ENCODE results near the gene MBD5. TPM values are rescaled to one million over a fixed set of nuclear protein-coding genes. Genes with fewer than 3 reads are reported as not detected.

The MBD5 gene
- total and polyA plus RNA-seq, 12 donors = 5.6 to 61.7 (median 40.5) TPM

DNA sequence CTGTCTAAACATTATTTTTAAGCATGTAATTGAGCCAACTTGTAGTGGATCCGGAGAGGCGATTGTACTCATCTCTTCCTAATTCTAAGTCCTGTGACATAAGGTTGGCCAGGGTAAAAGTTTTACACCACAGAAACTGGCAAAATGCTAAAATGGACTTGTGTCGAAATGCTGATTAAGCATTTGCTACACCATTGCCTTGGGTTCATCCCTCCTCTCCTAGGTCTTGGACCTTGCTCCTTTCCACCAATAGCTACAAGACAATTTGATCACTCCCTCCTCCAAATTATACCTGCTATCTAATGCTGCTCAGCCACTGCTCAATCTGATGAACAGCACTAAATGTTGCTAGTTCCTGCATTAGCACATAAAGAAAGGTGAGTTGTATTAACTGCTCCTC is 491.0 kb downstream of the MBD5 start:
- H3K36me3 ChIP-seq (replicated peaks in 1 of 2) = no peaks in the 10 kb centered on the region
- no peak for TF ChIP-seq POLR2A (IDR thresholded peaks at IDR 0.05)
- TF ChIP-seq, protein P1, sequence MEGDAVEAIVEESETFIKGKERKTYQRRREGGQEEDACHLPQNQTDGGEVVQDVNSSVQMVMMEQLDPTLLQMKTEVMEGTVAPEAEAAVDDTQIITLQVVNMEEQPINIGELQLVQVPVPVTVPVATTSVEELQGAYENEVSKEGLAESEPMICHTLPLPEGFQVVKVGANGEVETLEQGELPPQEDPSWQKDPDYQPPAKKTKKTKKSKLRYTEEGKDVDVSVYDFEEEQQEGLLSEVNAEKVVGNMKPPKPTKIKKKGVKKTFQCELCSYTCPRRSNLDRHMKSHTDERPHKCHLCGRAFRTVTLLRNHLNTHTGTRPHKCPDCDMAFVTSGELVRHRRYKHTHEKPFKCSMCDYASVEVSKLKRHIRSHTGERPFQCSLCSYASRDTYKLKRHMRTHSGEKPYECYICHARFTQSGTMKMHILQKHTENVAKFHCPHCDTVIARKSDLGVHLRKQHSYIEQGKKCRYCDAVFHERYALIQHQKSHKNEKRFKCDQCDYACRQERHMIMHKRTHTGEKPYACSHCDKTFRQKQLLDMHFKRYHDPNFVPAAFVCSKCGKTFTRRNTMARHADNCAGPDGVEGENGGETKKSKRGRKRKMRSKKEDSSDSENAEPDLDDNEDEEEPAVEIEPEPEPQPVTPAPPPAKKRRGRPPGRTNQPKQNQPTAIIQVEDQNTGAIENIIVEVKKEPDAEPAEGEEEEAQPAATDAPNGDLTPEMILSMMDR (IDR thresholded peaks at IDR 0.05) = no peak
- peaks cover 0 to 5% of the 10 kb centered on the region in 2 donors for H3K4me1 ChIP-seq (replicated peaks in 1 of 2)
- H3K9me3 ChIP-seq (replicated peaks in 1 of 3) = no peaks in the 10 kb centered on the region
- 87 to 98% (median 95%) methylated on average over 3 of the region's 3 CpGs for WGBS, 4 donors
- H3K4me3 ChIP-seq = no peak overlapping the region
- H3K27me3 ChIP-seq = no peaks in the 10 kb centered on the region
- no peak for DNase-seq
- H3K27ac ChIP-seq = no peak overlapping the region
- intact Hi-C loops (cut with DNase I) = no loop called here

DNA sequence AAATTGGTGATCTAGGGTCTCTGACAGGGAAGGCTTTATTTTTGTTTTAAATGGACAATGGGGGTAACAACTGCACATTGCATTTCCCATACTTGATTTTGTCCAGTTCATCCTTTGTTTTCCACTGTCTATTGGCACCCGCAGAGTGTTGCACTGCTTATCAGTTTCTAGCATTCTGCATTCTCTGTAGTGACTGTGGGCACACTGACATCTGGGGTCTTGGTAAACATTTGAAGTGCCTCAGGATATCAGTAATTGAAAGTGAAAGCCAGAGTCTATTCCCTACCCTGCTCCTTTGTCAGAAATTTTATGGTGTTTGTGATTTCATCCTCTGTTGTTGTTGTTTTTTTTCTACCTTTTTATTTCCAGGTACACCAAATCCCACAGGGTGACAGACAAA is 491.6 kb downstream of the MBD5 start:
- H3K4me1 ChIP-seq (replicated peaks in 1 of 2) = peaks cover 0 to 5% of the 10 kb centered on the region in 2 donors
- WGBS, 4 donors = 83 to 94% (median 88%) methylated on average over 1 of the region's 1 CpG
- no peak overlapping the region for H3K4me3 ChIP-seq
- no peak overlapping the region for H3K27ac ChIP-seq
- H3K36me3 ChIP-seq (replicated peaks in 1 of 2) = no peaks in the 10 kb centered on the region
- intact Hi-C loops (cut with DNase I) = no loop called here
- no peak for DNase-seq
- H3K27me3 ChIP-seq = no peaks in the 10 kb centered on the region
- no peaks in the 10 kb centered on the region for H3K9me3 ChIP-seq (replicated peaks in 1 of 3)
- TF ChIP-seq POLR2A (IDR thresholded peaks at IDR 0.05) = no peak
- TF ChIP-seq, protein P1 (IDR thresholded peaks at IDR 0.05) = no peak

DNA sequence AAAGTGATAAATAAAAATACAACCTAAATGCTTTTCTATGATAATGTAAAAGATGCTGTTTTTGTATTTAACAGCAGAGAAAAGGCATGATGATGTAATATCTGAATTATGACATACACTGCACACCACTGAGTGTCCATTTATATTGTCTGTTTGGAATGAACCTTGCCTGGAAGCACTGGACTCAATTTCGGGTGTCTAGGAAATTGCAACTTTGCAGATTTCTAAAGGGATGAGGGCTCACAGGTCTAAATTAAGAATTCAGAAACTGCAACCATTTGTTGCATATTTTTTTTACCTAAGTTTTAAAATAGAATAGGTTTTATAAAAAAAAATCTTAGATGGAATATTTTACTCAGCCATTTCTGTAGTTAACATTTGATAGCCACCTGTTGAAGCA is 492.5 kb downstream of the MBD5 start:
- no peaks in the 10 kb centered on the region for H3K9me3 ChIP-seq (replicated peaks in 1 of 3)
- no peak for DNase-seq
- H3K4me1 ChIP-seq (replicated peaks in 1 of 2) = peaks cover 0 to 5% of the 10 kb centered on the region in 2 donors
- intact Hi-C loops (cut with DNase I) = no loop called here
- no peak overlapping the region for H3K27ac ChIP-seq
- H3K36me3 ChIP-seq (replicated peaks in 1 of 2) = no peaks in the 10 kb centered on the region
- no peak for TF ChIP-seq POLR2A (IDR thresholded peaks at IDR 0.05)
- TF ChIP-seq, protein P1 (IDR thresholded peaks at IDR 0.05) = no peak
- H3K27me3 ChIP-seq = no peaks in the 10 kb centered on the region
- 74 to 89% (median 84%) methylated on average over 1 of the region's 1 CpG for WGBS, 4 donors
- no peak overlapping the region for H3K4me3 ChIP-seq

DNA sequence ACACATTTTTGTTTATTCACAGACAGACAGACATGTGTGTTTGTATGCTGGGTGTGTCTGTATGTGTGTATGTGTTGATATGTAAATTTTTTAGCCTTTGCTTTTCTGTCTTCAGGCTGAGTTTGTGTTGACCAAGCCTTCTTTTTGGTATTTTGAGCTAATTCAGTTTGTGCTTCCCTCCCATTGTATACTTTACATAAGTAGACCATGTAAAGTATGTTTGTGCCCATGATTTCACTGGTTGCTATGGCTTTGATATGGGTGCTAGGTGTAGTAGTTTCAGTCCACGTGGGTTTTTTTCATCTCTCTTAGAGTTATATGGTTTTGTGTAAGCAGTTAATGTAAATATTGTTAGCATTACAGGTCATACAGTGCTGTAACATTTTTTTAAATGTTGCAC is 494.2 kb downstream of the MBD5 start:
- intact Hi-C loops (cut with DNase I) = no loop called here
- 92 to 100% (median 95%) methylated on average over 1 of the region's 1 CpG for WGBS, 4 donors
- TF ChIP-seq, protein P1 (IDR thresholded peaks at IDR 0.05) = no peak
- TF ChIP-seq POLR2A (IDR thresholded peaks at IDR 0.05) = no peak
- DNase-seq = no peak
- Histone ChIP-seq H3K4me1 (replicated peaks in 1 of 2) (no peaks in the 10 kb centered on the region), H3K27me3 (no peaks in the 10 kb centered on the region), H3K9me3 (replicated peaks in 1 of 3) (no peaks in the 10 kb centered on the region), H3K4me3 (no peak overlapping the region), H3K36me3 (replicated peaks in 1 of 2) (no peaks in the 10 kb centered on the region), H3K27ac (no peak overlapping the region)

Measured in adrenal gland (tissue), 12 donors.